Neuronal stem cell (in vitro differentiated cells): ENCODE results near the gene DTX1.

Source experiments
- DNase-seq: peaks from one replicate; pipeline ENCODE4 v3.0.0-alpha.2; 2013; ENCODE audit warnings: low spot score
- H2AFZ ChIP-seq: one replicate; pipeline ENCODE4 v1.6.1; 2013; ENCODE audit warnings: mild to moderate bottlenecking, low read length, inconsistent platforms
- H2AK5ac ChIP-seq: 2 replicates; pipeline ENCODE4 v1.6.1; 2013; ENCODE audit warnings: low read depth, mild to moderate bottlenecking, inconsistent platforms, low read length, moderate library complexity, mixed read lengths
- H2BK120ac ChIP-seq: 2 replicates; pipeline ENCODE4 v1.6.1; 2013; ENCODE audit warnings: low read depth, mild to moderate bottlenecking, inconsistent platforms, low read length, moderate library complexity, mixed read lengths
- H2BK12ac ChIP-seq: one replicate; pipeline ENCODE4 v1.6.1; 2013; ENCODE audit warnings: low read length, inconsistent platforms
- H2BK15ac ChIP-seq: 2 replicates; pipeline ENCODE4 v1.6.1; 2013; ENCODE audit warnings: mild to moderate bottlenecking, low read length, inconsistent platforms, mixed read lengths
- H2BK5ac ChIP-seq: one replicate; pipeline ENCODE4 v1.6.1; 2013; ENCODE audit warnings: inconsistent platforms, mild to moderate bottlenecking, low read length, moderate library complexity
- H3K14ac ChIP-seq: one replicate; pipeline ENCODE4 v1.6.1; 2013; ENCODE audit warnings: low read length, inconsistent platforms
- H3K18ac ChIP-seq: 2 replicates; pipeline ENCODE4 v1.6.1; 2013; ENCODE audit warnings: low read length, inconsistent platforms
- H3K23ac ChIP-seq: 2 replicates; pipeline ENCODE4 v1.6.1; 2013; ENCODE audit warnings: low read depth, mild to moderate bottlenecking, mixed read lengths, low read length, inconsistent platforms; ENCODE audit not compliant: poor library complexity
- H3K27ac ChIP-seq: replicated peaks from 3 replicates; pipeline ENCODE4 v1.5.1; 2013; ENCODE audit warnings: low read length, inconsistent platforms
- H3K27me3 ChIP-seq, 3 experiments: 2 replicates each; pipeline ENCODE4 v1.6.1; 2013; ENCODE audit warnings: low read length in 3 of 3, mild to moderate bottlenecking in 2 of 3, inconsistent platforms in 1 of 3, low read depth in 1 of 3, mixed read lengths in 1 of 3, moderate library complexity in 1 of 3; ENCODE audit not compliant: control insufficient read depth in 3 of 3, insufficient read depth in 3 of 3
- H3K36me3 ChIP-seq, 2 donors: replicated peaks in 1 of 2; 2 replicates each; pipeline ENCODE4 v1.6.1; 2013; ENCODE audit warnings: low read length in 2 of 2; ENCODE audit not compliant: control insufficient read depth in 2 of 2, insufficient read depth in 2 of 2
- H3K4ac ChIP-seq: 2 replicates; pipeline ENCODE4 v1.6.1; 2013; ENCODE audit warnings: inconsistent platforms, mild to moderate bottlenecking, low read length, moderate library complexity
- H3K4me1 ChIP-seq, 2 donors: 1 replicate in 1 of 2; 2 replicates in 1 of 2; pipeline ENCODE4 v1.6.1; 2013; ENCODE audit warnings: low read length in 2 of 2, low read depth in 1 of 2; ENCODE audit not compliant: control insufficient read depth in 2 of 2, insufficient read depth in 1 of 2
- H3K4me2 ChIP-seq: one replicate; pipeline ENCODE4 v1.6.1; 2013; ENCODE audit warnings: mild to moderate bottlenecking, low read length, inconsistent platforms; ENCODE audit not compliant: insufficient read depth, poor library complexity, severe bottlenecking
- H3K4me3 ChIP-seq, 2 donors: 2 replicates each; pipeline ENCODE4 v1.5.1; 2013; ENCODE audit warnings: low read length in 2 of 2, mild to moderate bottlenecking in 2 of 2, inconsistent platforms in 1 of 2, moderate library complexity in 1 of 2
- H3K79me1 ChIP-seq: one replicate; pipeline ENCODE4 v1.6.1; 2013; ENCODE audit warnings: low read depth, mild to moderate bottlenecking, inconsistent platforms, low read length, moderate library complexity
- H3K9ac ChIP-seq: one replicate; pipeline ENCODE4 v1.6.1; 2013; ENCODE audit warnings: mild to moderate bottlenecking, low read depth, low read length, inconsistent platforms; ENCODE audit not compliant: poor library complexity
- H3K9me3 ChIP-seq, 2 donors: replicated peaks in 1 of 2; 2 replicates each; pipeline versions ENCODE3 to v1.6.1; 2013; ENCODE audit warnings: low read length in 2 of 2, mild to moderate bottlenecking in 2 of 2, inconsistent platforms in 1 of 2, low read depth in 1 of 2, mixed read lengths in 1 of 2, moderate library complexity in 1 of 2; ENCODE audit not compliant: control insufficient read depth in 2 of 2, insufficient read depth in 1 of 2
- H4K8ac ChIP-seq: one replicate; pipeline ENCODE4 v1.6.1; 2013; ENCODE audit warnings: low read depth, mild to moderate bottlenecking, inconsistent platforms, low read length, moderate library complexity
- H4K91ac ChIP-seq: one replicate; pipeline ENCODE4 v1.6.1; 2013; ENCODE audit warnings: low read length, low read depth, mild to moderate bottlenecking, inconsistent platforms; ENCODE audit not compliant: poor library complexity
- WGBS, 2 donors: extraction: QIAGEN DNeasy Blood & Tissue Kit; methylation state at CpG; one replicate each; pipeline ENCODE4 v1.1.7; 2013; ENCODE audit warnings: missing lambda C conversion rate in 2 of 2, mixed read lengths in 1 of 2; ENCODE audit not compliant: insufficient read length in 2 of 2, insufficient replicate concordance in 1 of 2; ENCODE audit errors: extremely low coverage in 2 of 2; 5-methylcytosine and 5-hydroxymethylcytosine counted together

DTX1 gene

DNA sequence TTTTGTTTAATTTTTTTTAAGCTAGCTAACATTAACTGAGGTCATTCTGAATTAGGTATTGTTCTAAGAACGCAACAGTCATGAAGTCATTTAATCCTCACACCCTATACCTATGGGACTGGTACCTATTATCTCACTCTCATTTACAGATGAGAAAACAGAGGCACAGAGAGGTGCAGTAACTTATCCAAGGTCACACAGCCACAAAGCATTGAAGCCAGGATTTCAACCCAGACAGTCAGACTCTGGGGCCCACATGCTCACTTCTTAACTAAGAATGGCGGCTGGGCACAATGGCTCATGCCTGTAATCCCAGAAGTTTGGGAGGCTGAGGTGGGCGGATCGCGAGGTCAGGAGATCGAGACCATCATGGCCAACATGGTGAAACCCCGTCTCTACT, 15.0 kb upstream of the DTX1 start:
- no peak overlapping the region for H4K91ac ChIP-seq
- H3K23ac ChIP-seq = no peak overlapping the region
- no peak overlapping the region for H3K14ac ChIP-seq
- H3K4me2 ChIP-seq = no peak overlapping the region
- H3K79me1 ChIP-seq = no peaks in the 10 kb centered on the region
- no peak overlapping the region for H2BK15ac ChIP-seq
- H2BK120ac ChIP-seq = no peak overlapping the region
- no peak for DNase-seq
- H3K18ac ChIP-seq = no peak overlapping the region
- no peak overlapping the region for H2AK5ac ChIP-seq
- H3K4me1 ChIP-seq = no peaks in the 10 kb centered on the region
- H3K36me3 ChIP-seq = no peaks in the 10 kb centered on the region
- peaks cover 0 to 2% (median 2%) of the 10 kb centered on the region in 3 experiments for H3K27me3 ChIP-seq
- no CpG with 5 or more reads among the region's 7 CpGs for WGBS, 2 donors
- no peak overlapping the region for H3K4ac ChIP-seq
- no peak overlapping the region for H3K9ac ChIP-seq
- no peak overlapping the region for H2BK5ac ChIP-seq
- no peak overlapping the region for H2AFZ ChIP-seq
- H2BK12ac ChIP-seq = no peak overlapping the region
- H3K27ac ChIP-seq = no peak overlapping the region
- no peaks in the 10 kb centered on the region for H3K9me3 ChIP-seq
- no peak overlapping the region for H4K8ac ChIP-seq
- H3K4me3 ChIP-seq = no peak overlapping the region

DNA sequence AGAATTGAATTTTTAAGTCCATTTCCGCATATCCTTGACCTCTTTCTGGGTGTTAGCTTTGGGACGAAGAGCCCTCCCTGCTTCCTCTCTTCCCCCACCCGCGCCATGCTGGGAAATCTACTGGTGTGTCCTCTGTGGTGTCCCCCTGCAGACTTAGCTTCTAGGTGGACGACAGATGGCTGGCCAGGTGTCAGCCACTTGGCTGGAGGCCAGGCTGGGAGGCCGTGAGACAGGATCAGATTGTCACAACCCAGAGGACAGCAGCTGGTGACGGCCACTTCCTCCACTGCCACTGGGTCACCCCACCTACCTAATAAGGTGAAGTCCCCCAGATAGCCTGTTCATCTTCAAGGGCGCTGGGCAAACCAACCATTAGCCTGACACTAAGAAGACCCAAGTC, 13.3 kb upstream of the DTX1 start:
- Histone ChIP-seq H3K23ac (no peak overlapping the region), H3K27me3 (peaks cover 0 to 2% (median 2%) of the 10 kb centered on the region in 3 experiments), H2BK120ac (no peak overlapping the region), H2BK12ac (no peak overlapping the region), H3K9me3 (no peaks in the 10 kb centered on the region), H4K91ac (no peak overlapping the region), H3K18ac (peak overlapping the region; percentile 27), H2AFZ (no peak overlapping the region), H2BK15ac (no peak overlapping the region), H3K9ac (peak overlapping the region; percentile 16), H3K79me1 (no peaks in the 10 kb centered on the region), H2BK5ac (no peak overlapping the region), H3K27ac (no peak overlapping the region), H3K36me3 (no peaks in the 10 kb centered on the region), H3K14ac (peak overlapping the region; percentile 65), H2AK5ac (no peak overlapping the region), H4K8ac (no peak overlapping the region), H3K4ac (no peak overlapping the region), H3K4me3 (no peak overlapping the region), H3K4me1 (no peaks in the 10 kb centered on the region), H3K4me2 (no peak overlapping the region)
- WGBS, 2 donors = no CpG with 5 or more reads among the region's 8 CpGs
- no peak for DNase-seq

DNA sequence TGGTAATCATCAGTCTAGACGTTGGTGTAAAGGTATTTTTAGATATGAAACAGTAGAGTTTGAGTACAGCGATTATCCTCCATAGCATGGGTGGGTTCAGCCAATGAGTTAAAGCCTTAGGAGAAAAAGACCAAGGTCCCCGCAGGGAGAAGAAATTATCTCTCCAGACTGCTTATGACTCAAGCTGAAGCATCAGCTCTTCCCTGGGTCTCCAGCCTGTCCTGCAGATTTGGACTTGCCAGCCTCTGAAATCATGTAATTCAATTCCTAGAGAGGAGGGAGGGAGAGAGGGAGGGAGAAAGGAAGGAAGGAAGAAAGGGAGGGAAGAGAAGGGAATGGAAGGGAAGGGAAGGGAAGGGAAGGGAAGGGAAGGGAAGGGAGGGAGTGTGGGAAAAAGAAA, 12.0 kb upstream of the DTX1 start:
- H2BK15ac ChIP-seq = no peak overlapping the region
- no peak overlapping the region for H2AK5ac ChIP-seq
- no peak overlapping the region for H3K23ac ChIP-seq
- no CpG with 5 or more reads among the region's 3 CpGs for WGBS, 2 donors
- no peak overlapping the region for H2BK5ac ChIP-seq
- no peak overlapping the region for H3K18ac ChIP-seq
- no peak overlapping the region for H3K14ac ChIP-seq
- no peak overlapping the region for H2BK12ac ChIP-seq
- no peak overlapping the region for H2AFZ ChIP-seq
- H4K91ac ChIP-seq = no peak overlapping the region
- H2BK120ac ChIP-seq = no peak overlapping the region
- no peaks in the 10 kb centered on the region for H3K79me1 ChIP-seq
- no peak overlapping the region for H3K4ac ChIP-seq
- no peak overlapping the region for H3K4me2 ChIP-seq
- no peak overlapping the region for H3K4me3 ChIP-seq
- no peaks in the 10 kb centered on the region for H3K9me3 ChIP-seq
- no peak overlapping the region for H4K8ac ChIP-seq
- peaks cover 0 to 1% of the 10 kb centered on the region in 2 donors for H3K4me1 ChIP-seq
- no peak overlapping the region for H3K9ac ChIP-seq
- no peak for DNase-seq
- H3K36me3 ChIP-seq = no peaks in the 10 kb centered on the region
- H3K27me3 ChIP-seq = peaks cover 0 to 2% (median 0%) of the 10 kb centered on the region in 3 experiments
- H3K27ac ChIP-seq = no peak overlapping the region

DNA sequence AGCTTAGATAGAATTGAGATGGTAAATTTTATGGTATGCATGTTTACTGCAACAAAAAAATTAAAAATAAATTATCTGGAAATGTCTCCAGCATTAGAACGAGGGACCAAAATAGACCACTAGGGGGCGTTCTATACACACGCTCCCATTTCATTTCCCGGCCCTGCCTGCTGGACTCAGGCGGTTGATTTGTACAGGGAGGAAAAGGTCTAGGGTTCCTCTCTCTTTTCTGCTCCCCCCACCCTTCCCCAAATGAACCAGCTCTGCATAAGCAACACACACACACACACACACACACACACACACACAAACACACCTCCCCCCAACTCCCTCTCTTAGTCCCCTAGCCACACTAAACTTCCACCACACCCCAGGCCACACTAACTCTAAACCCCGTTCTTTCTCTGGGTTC, 7.8 kb upstream of the DTX1 start:
- H3K9ac ChIP-seq = no peak overlapping the region
- no peak overlapping the region for H3K4ac ChIP-seq
- H3K27me3 ChIP-seq = peaks cover 0 to 15% (median 4%) of the 10 kb centered on the region in 3 experiments
- no peaks in the 10 kb centered on the region for H3K36me3 ChIP-seq
- no peak overlapping the region for H3K4me3 ChIP-seq
- H3K79me1 ChIP-seq = no peaks in the 10 kb centered on the region
- H2BK15ac ChIP-seq = no peak overlapping the region
- H2BK120ac ChIP-seq = no peak overlapping the region
- no peak overlapping the region for H3K27ac ChIP-seq
- no peak overlapping the region for H4K91ac ChIP-seq
- H3K18ac ChIP-seq = no peak overlapping the region
- no peak overlapping the region for H4K8ac ChIP-seq
- no peak overlapping the region for H3K23ac ChIP-seq
- peaks cover 0 to 1% of the 10 kb centered on the region in 2 donors for H3K4me1 ChIP-seq
- no peak overlapping the region for H3K14ac ChIP-seq
- no CpG with 5 or more reads among the region's 6 CpGs for WGBS, 2 donors
- no peak overlapping the region for H3K4me2 ChIP-seq
- H2AFZ ChIP-seq = peak overlapping the region; percentile 11
- H3K9me3 ChIP-seq = no peaks in the 10 kb centered on the region
- peak overlapping the region; percentile 38 for H2AK5ac ChIP-seq
- H2BK5ac ChIP-seq = no peak overlapping the region
- DNase-seq = peak; percentile 65
- no peak overlapping the region for H2BK12ac ChIP-seq
